H1 (cell line): ENCODE data around the gene TSPEAR. TPM values are rescaled to one million over a fixed set of nuclear protein-coding genes. Genes with fewer than 3 reads are reported as not detected.

Source experiments
- ASH2L ChIP-seq: fragments of 200-600, 300-600 bp; sonication (generic); IDR thresholded peaks from one replicate; pipeline ENCODE4 v1.7.1; 2017; ENCODE audit warnings: low read length
- KDM1A ChIP-seq: fragments of 200-600, 300-600 bp; sonication (generic); IDR thresholded peaks from 2 replicates; pipeline ENCODE4 v1.7.1; 2016; ENCODE audit warnings: mild to moderate bottlenecking, low read length, borderline replicate concordance
- NRF1 ChIP-seq: IDR thresholded peaks from 2 replicates; pipeline ENCODE4 v1.6.1; 2011; ENCODE audit warnings: mild to moderate bottlenecking, low read depth, low read length, improper control_type of control experiment
- SIRT6 ChIP-seq: IDR thresholded peaks from one replicate; pipeline ENCODE4 v1.7.1; 2012; ENCODE audit warnings: low read length, inconsistent platforms
- TAF1 ChIP-seq: IDR thresholded peaks from 2 replicates; pipeline ENCODE4 v1.6.1; 2011; ENCODE audit warnings: mild to moderate bottlenecking, low read depth, low read length
- TAF7 ChIP-seq: optimal IDR thresholded peaks from 2 replicates; pipeline ENCODE3; 2011; ENCODE audit warnings: low read depth, mild to moderate bottlenecking, inconsistent platforms, low read length, moderate library complexity, borderline replicate concordance
- polyA plus RNA-seq, 7 experiments: library from polyadenylated mRNA; depleted of rRNA in 3 of 7; stranded (reverse) in 5 of 7; unstranded in 2 of 7; fragments of >200 nt in 5 of 7; fragments of 200-250 nt in 2 of 7; gene quantifications; 1 replicate in 5 of 7; 2 replicates in 1 of 7; 4 replicates in 1 of 7; pipeline versions ENCODE4 v1.2.1 to v1.2.3, GENCODE V29; 2011 to 2013; ENCODE audit warnings: missing spikeins in 2 of 7, mixed read lengths in 2 of 7
- total RNA-seq: library from RNA; stranded (reverse); fragmentation: NEBNext Ultra II Directional; extraction: Animal tissue kit (Norgen Biotek cat#: 25700); gene quantifications from 2 replicates; pipeline ENCODE4 v1.2.1, GENCODE V29; 2021
- TF ChIP-seq, protein P1 (sequence below): fragments of 300-600 bp; sonication (generic); IDR thresholded peaks from 2 replicates; pipeline ENCODE4 v1.7.1; 2012; ENCODE audit warnings: low read length, moderate library complexity, mild to moderate bottlenecking, inconsistent platforms; ENCODE audit not compliant: insufficient replicate concordance
- TF ChIP-seq, protein P2 (sequence below), 3 experiments: IDR thresholded peaks; 1 replicate in 2 of 3; 2 replicates in 1 of 3; pipeline versions ENCODE4 v1.5.1 to v1.6.1; 2011; ENCODE audit warnings: low read length in 3 of 3, mild to moderate bottlenecking in 3 of 3, inconsistent platforms in 2 of 3, low read depth in 1 of 3, moderate library complexity in 1 of 3; ENCODE audit not compliant: insufficient read depth in 1 of 3; ENCODE audit errors: control extremely low read depth in 1 of 3

TSPEAR gene
- total and polyA plus RNA-seq, 2 of the 8 experiments (the other 6 are each of a cell fraction or from before 2014, with no cell fraction given): 0.58 to 0.89 TPM

DNA sequence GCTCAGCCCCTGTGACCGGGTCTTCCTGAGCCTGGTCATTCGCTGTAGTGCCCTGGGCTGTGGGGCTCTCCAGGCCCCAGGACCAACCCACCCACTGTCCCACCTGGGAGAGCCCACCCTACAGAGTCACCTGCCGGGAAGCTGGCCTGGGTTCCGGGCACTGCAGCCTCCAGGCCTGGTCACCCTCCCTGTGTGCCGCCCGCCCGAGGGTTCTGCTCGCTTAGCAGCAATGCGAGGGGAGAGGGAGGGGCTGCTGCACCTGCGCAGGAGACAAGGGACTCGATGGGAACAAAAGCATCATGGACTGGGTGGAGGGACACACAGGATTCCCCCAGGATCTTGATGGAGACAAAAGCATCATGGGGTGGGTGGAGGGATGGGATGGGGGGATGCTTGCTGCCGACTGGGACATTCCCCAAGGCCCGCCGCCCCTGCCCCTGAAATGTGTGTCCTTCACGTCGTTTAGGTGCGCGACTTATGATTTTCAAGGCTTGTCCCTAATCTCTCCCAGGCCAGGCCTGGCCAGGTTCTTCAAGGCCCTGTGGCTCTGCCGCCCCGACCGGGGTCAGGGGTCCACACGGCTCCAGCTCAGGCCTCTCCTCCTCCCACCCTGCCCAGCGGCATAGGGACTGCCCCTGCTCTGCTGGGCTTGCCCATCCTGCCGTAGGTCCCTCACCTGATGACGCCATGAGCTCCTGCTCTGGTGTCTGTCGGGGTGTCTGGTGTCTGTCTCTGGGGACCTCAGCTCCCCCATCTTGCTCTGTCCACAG, 97.8 kb downstream of the TSPEAR start (continued):
- TF ChIP-seq, protein P1, sequence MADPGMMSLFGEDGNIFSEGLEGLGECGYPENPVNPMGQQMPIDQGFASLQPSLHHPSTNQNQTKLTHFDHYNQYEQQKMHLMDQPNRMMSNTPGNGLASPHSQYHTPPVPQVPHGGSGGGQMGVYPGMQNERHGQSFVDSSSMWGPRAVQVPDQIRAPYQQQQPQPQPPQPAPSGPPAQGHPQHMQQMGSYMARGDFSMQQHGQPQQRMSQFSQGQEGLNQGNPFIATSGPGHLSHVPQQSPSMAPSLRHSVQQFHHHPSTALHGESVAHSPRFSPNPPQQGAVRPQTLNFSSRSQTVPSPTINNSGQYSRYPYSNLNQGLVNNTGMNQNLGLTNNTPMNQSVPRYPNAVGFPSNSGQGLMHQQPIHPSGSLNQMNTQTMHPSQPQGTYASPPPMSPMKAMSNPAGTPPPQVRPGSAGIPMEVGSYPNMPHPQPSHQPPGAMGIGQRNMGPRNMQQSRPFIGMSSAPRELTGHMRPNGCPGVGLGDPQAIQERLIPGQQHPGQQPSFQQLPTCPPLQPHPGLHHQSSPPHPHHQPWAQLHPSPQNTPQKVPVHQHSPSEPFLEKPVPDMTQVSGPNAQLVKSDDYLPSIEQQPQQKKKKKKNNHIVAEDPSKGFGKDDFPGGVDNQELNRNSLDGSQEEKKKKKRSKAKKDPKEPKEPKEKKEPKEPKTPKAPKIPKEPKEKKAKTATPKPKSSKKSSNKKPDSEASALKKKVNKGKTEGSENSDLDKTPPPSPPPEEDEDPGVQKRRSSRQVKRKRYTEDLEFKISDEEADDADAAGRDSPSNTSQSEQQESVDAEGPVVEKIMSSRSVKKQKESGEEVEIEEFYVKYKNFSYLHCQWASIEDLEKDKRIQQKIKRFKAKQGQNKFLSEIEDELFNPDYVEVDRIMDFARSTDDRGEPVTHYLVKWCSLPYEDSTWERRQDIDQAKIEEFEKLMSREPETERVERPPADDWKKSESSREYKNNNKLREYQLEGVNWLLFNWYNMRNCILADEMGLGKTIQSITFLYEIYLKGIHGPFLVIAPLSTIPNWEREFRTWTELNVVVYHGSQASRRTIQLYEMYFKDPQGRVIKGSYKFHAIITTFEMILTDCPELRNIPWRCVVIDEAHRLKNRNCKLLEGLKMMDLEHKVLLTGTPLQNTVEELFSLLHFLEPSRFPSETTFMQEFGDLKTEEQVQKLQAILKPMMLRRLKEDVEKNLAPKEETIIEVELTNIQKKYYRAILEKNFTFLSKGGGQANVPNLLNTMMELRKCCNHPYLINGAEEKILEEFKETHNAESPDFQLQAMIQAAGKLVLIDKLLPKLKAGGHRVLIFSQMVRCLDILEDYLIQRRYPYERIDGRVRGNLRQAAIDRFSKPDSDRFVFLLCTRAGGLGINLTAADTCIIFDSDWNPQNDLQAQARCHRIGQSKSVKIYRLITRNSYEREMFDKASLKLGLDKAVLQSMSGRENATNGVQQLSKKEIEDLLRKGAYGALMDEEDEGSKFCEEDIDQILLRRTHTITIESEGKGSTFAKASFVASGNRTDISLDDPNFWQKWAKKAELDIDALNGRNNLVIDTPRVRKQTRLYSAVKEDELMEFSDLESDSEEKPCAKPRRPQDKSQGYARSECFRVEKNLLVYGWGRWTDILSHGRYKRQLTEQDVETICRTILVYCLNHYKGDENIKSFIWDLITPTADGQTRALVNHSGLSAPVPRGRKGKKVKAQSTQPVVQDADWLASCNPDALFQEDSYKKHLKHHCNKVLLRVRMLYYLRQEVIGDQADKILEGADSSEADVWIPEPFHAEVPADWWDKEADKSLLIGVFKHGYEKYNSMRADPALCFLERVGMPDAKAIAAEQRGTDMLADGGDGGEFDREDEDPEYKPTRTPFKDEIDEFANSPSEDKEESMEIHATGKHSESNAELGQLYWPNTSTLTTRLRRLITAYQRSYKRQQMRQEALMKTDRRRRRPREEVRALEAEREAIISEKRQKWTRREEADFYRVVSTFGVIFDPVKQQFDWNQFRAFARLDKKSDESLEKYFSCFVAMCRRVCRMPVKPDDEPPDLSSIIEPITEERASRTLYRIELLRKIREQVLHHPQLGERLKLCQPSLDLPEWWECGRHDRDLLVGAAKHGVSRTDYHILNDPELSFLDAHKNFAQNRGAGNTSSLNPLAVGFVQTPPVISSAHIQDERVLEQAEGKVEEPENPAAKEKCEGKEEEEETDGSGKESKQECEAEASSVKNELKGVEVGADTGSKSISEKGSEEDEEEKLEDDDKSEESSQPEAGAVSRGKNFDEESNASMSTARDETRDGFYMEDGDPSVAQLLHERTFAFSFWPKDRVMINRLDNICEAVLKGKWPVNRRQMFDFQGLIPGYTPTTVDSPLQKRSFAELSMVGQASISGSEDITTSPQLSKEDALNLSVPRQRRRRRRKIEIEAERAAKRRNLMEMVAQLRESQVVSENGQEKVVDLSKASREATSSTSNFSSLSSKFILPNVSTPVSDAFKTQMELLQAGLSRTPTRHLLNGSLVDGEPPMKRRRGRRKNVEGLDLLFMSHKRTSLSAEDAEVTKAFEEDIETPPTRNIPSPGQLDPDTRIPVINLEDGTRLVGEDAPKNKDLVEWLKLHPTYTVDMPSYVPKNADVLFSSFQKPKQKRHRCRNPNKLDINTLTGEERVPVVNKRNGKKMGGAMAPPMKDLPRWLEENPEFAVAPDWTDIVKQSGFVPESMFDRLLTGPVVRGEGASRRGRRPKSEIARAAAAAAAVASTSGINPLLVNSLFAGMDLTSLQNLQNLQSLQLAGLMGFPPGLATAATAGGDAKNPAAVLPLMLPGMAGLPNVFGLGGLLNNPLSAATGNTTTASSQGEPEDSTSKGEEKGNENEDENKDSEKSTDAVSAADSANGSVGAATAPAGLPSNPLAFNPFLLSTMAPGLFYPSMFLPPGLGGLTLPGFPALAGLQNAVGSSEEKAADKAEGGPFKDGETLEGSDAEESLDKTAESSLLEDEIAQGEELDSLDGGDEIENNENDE: no peak
- TF ChIP-seq, protein P2, sequence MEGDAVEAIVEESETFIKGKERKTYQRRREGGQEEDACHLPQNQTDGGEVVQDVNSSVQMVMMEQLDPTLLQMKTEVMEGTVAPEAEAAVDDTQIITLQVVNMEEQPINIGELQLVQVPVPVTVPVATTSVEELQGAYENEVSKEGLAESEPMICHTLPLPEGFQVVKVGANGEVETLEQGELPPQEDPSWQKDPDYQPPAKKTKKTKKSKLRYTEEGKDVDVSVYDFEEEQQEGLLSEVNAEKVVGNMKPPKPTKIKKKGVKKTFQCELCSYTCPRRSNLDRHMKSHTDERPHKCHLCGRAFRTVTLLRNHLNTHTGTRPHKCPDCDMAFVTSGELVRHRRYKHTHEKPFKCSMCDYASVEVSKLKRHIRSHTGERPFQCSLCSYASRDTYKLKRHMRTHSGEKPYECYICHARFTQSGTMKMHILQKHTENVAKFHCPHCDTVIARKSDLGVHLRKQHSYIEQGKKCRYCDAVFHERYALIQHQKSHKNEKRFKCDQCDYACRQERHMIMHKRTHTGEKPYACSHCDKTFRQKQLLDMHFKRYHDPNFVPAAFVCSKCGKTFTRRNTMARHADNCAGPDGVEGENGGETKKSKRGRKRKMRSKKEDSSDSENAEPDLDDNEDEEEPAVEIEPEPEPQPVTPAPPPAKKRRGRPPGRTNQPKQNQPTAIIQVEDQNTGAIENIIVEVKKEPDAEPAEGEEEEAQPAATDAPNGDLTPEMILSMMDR (IDR thresholded peaks at IDR 0.05; ENCODE audit: control extremely low read depth in 1 of 3, insufficient read depth in 1 of 3, low read depth in 1 of 3, low read length in 3 of 3): no peak
- TF ChIP-seq ASH2L: no peak
- TF ChIP-seq TAF7: no peak
- TF ChIP-seq SIRT6: no peak
- TF ChIP-seq NRF1: no peak
- TF ChIP-seq KDM1A: no peak
- no peak for TF ChIP-seq TAF1
